ENCODE measurements around the gene FLRT3.

The FLRT3 gene

GRCh38 chr20:14337400-14338171 is at the start of gene FLRT3:
Gene FLRT3 (minus strand): TSS chr20:14337612. CDS start chr20:14327506, 10,106 bp downstream.
- peak; percentile 98 to 99 for DNase-seq

GRCh38 chr20:14386726-14387125 is 49.3 kb upstream of the FLRT3 start:
- DNase-seq = no peak

- DNase-seq = no peak
These were observed 47.8 kb upstream of the FLRT3 start for GRCh38 chr20:14385176-14385740.

- DNase-seq = peak in 1 of 2 experiments; percentile 33
These were observed 47.2 kb upstream of the FLRT3 start for GRCh38 chr20:14384416-14385175.

- no peak for DNase-seq
These were observed 45.9 kb upstream of the FLRT3 start for GRCh38 chr20:14383335-14383734.

GRCh38 chr20:14378326-14378725 is 40.9 kb upstream of the FLRT3 start:
- DNase-seq = no peak

GRCh38 chr20:14375416-14375985 is 38.1 kb upstream of the FLRT3 start:
- DNase-seq = no peak

GRCh38 chr20:14374196-14374595 is 36.8 kb upstream of the FLRT3 start:
- no peak for DNase-seq

GRCh38 chr20:14361509-14362345 is 24.3 kb upstream of the FLRT3 start:
- DNase-seq = no peak

- DNase-seq = no peak
These were observed 23.0 kb upstream of the FLRT3 start for GRCh38 chr20:14360416-14360815.

- no peak for DNase-seq
These were observed 18.4 kb upstream of the FLRT3 start for GRCh38 chr20:14355791-14356190.

GRCh38 chr20:14344746-14345145 is 7.3 kb upstream of the FLRT3 start:
- no peak for DNase-seq

- DNase-seq = no peak
These were observed 6.2 kb upstream of the FLRT3 start for GRCh38 chr20:14343491-14344065.

GRCh38 chr20:14342918-14343317 is 5.5 kb upstream of the FLRT3 start:
- DNase-seq = no peak

- DNase-seq = no peak
These were observed 4.4 kb upstream of the FLRT3 start for GRCh38 chr20:14341801-14342200.

- peak in 1 of 2 experiments; percentile 29 for DNase-seq
These were observed 726 bp downstream of the FLRT3 start for GRCh38 chr20:14336686-14337085.

GRCh38 chr20:14335052-14335451 is 2.4 kb downstream of the FLRT3 start:
- no peak for DNase-seq

GRCh38 chr20:14334306-14334930 is 3.0 kb downstream of the FLRT3 start:
- peak; percentile 84 to 89 for DNase-seq

- no peak for DNase-seq
These were observed 3.7 kb downstream of the FLRT3 start for GRCh38 chr20:14333721-14334120.

- DNase-seq = peak in 1 of 2 experiments; percentile 16
These were observed 4.5 kb downstream of the FLRT3 start for GRCh38 chr20:14332866-14333265.

GRCh38 chr20:14331646-14332045 is 5.8 kb downstream of the FLRT3 start:
- DNase-seq = no peak

GRCh38 chr20:14319704-14320103 is 17.7 kb downstream of the FLRT3 start:
- DNase-seq = no peak

Measured in NCI-H446 (cell line).